GM21528 (cell line): ENCODE results near the gene KIRREL2.
"Not testable (repeated sequence)": the region's sequence is repeated elsewhere in the genome, so short reads cannot be mapped to it uniquely, and the experiment has no call there.

ENCODE experiments used
- ATAC-seq: cut with Tn5 transposase; IDR thresholded peaks from one replicate; pipeline ENCODE4 v1.9.1; 2021; ENCODE audit warnings: mild to moderate bottlenecking, moderate library complexity; ENCODE audit not compliant: unreplicated experiment, low FRiP score

KIRREL2 gene

GRCh38 chr19:35856546-35857149 is at the start of gene KIRREL2:
TSS of gene KIRREL2 (plus strand) at chr19:35856911. CDS start at chr19:35857120, 209 bp downstream.
- no peak for ATAC-seq

- no peak for ATAC-seq
These were observed 49.1 kb upstream of the KIRREL2 start for GRCh38 chr19:35807633-35808032.

GRCh38 chr19:35811317-35812219 is 45.1 kb upstream of the KIRREL2 start:
- ATAC-seq: no peak

GRCh38 chr19:35812220-35813042 is 44.3 kb upstream of the KIRREL2 start, which contains the start of gene PRODH2:
TSS of gene PRODH2 (minus strand) at chr19:35812845. CDS start at chr19:35812805, 40 bp downstream.
- ATAC-seq: no peak

DNA sequence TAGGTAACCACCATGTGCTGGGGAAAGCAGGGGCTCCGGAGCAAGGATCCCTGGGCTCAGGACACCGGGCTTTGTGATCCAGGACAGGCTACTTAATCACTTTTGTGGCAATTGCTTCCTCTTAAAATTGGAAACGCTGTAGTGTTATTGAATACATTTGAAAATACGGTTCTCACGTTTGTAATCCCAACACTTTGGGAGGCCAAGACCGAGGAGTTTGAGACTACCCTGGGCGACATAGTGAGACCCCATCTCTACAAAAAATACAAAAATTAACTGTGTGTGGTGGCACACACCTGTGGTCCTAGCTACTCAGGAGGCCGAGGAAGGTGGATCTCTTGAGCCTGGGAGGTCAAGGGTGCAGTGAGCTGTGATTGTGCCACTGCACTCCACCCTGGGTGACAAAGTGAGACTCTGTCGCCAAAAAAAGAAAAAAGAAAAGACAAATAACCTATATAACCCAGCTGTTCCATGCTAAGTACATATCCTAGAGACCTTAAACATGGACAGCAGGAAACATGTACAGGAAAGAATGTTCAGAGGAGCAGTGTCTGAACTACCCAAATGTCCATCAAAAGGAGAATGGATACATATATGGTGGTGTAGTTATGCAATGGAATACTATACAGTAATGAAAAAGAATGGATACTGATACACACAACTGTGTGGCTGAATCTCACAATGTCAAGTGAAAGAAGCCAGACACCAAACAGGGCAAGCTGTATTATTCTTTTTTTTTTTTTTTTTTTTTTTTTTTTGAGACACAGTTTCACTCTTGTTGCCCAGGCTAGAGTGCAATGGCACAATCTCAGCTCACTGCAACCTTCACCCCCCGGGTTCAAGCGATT is 43.4 kb upstream of the KIRREL2 start:
- ATAC-seq: no peak

DNA sequence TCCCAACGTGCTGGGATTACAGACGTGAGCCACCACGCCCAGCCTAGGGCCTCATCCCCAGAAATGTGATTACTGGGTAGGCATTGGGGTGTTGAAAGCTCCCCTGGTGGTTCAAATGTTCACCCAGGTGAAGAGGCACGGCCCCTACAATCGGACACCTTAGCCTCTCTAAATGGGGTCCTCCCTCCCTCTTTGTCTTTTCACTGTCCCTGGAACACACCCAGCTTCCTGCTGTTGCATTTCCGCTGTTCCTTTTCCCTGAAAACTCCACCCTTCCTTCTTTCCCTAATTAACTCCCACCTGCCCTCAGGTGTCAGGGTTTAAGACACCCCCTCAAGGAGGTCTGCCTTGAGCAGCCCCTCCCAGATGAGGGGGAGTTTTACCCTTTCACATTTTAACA is 40.4 kb upstream of the KIRREL2 start:
- ATAC-seq: no peak

GRCh38 chr19:35816846-35817245 is 39.9 kb upstream of the KIRREL2 start:
- no peak for ATAC-seq

DNA sequence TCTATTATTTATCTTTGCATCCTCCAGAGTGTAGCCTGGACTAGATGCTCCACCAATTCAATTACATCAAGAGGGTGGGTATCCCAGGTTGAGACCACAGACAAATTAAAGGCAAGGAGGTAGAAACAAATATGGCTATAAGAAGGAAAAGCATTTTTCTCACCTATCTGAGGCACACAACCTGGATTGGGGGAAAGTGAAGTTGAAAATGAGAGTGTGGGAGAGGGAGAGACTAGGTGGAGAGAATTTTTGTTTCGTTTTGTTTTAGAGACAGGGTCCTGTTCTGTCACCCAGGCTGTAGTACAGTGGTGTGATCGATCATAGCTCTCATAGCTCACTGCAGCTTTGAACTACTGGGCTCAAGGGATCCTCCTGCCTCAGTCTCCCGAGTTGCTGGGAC is 38.3 kb upstream of the KIRREL2 start:
- ATAC-seq: no peak

DNA sequence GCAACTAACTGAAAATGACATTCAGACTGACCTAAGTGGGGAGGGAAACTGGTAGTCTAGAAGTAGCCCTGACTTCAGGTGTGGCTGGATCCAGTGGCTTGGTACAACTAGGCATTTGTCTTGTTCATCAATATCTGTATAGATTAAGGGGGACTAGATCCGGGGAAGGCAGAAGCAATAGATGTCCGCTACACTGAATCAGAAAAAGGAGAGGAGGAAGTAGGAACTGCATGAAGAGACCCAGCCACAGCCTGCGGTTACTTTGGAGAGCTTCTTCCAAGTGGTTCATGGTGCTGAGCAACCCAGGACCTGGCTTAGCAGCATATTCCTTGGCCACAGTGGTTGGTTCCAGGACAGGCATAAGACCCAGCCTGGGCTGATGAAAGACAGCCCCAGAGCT is 34.1 kb upstream of the KIRREL2 start:
- ATAC-seq: no peak

DNA sequence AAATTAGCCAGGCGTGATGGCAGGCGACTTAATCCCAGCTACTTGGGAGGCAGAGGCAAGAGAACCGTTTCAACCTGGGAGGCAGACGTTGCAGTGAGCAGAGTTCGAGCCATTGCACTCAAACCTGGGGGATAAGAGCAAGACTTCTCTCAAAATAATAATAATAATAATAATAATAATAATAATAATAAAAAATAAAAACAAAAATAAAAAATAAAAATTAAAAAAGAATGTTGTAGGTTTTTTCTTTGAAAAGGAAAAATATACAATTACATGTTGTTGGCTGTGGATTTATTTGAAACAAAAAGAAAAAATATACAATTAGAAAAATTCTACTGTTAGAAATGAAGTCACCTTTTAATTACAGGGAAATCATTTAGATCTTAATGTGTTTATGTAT is 32.6 kb upstream of the KIRREL2 start:
- ATAC-seq: no peak

GRCh38 chr19:35828692-35829301 is 27.9 kb upstream of the KIRREL2 start:
- ATAC-seq: no peak

DNA sequence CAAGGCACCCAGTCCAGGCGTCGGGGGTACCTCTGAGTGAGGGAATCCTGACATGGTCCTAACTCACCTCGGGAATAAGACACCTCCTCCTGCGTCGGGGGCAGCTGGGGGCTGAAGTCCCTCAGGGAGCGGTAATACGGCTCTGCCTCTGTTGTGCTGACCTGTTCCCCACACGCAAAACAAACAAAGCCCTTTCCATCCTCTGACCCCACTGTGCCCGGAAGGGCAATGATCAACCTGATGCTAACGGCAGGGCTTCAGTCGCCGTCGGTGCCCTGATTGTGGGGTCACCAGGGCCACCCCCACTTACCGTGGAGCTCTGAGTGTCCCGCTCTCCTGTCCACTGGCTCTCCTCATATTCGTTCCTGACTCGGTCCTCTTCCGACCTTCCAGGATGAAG is 25.7 kb upstream of the KIRREL2 start:
- no peak for ATAC-seq

DNA sequence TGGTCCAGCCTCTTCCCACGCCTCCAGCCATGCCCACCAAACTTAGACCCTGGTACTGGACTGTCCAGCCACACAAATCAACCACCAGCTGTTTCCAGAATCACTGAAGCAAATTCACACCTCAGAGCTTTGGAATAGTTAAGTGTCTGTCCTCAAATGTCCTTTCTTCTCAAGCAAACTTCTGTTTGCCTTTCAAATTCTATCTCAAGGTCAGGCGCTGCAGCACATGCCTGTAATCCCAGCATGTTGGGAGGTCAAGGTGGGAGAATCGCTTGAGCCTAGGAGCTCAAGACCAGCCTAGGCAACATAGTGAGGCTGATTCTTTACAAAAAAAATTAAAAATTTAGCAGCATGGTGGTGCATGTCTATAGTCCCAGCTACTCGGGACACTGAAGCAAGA is 24.7 kb upstream of the KIRREL2 start:
- no peak for ATAC-seq

- no peak for ATAC-seq
These were observed 22.7 kb upstream of the KIRREL2 start for GRCh38 chr19:35833972-35834371.

DNA sequence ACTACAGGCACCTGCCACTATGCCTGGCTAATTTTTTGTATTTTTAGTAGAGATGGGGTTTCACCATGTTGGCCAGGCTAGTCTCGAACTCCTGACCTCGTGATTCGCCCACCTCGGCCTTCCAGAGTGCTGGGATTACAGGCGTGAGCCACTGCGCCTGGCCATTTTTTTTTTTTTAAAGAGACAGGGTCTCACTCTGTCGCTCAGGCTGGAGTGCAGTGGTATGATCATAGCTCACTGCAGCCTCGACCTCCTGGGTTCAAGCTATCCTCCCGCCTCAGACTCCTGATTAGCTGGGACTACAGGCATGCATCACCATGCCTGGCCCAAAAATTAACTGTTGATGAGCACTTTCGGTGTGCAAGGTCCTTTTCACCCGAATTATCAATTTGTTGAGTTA is 20.6 kb upstream of the KIRREL2 start:
- ATAC-seq: not testable (repeated sequence)

- no peak for ATAC-seq
These were observed 14.6 kb upstream of the KIRREL2 start for GRCh38 chr19:35841961-35842595.

GRCh38 chr19:35842666-35843272 is 13.9 kb upstream of the KIRREL2 start:
- no peak for ATAC-seq

GRCh38 chr19:35843676-35844481 is 12.8 kb upstream of the KIRREL2 start:
- ATAC-seq: no peak
